ENCODE results near the gene UBXN1. TPM values are rescaled to one million over a fixed set of nuclear protein-coding genes. Genes with fewer than 3 reads are reported as not detected.
A peak's percentile ranks its signal among the peaks of the same experiment; 100 is the strongest.

Gene UBXN1
- total and polyA plus RNA-seq, 10 of the 15 experiments (the other 5 are each of a cell fraction or from before 2014, with no cell fraction given) = 7.0 to 173 (median 106) TPM

DNA sequence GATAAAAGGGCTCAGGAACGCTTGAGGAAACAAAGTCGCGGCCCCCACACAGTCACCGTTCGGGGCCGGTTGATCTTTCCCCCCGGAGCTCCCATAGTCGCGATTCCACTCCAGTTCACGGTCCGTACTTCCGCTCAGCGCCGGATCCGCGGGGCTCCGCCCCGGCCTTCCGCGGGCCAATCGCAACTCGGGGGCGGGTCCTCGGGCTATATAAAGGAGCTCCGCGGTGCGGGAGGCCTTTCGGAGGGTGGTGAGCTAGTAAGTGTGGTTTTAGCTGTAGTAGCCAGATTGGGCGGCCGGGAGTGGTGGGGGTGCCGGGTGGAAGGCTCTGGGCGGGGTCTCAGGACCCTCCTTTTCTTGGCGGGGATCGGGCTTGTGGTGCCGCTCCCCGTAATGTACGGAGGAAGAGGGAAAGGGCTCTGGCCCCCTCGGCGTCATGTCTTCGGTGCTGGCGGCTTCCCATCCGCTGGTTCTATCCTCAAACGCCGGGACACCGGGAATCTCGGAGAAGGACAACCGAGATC, 13.7 kb downstream of the UBXN1 start, which contains the start of the genes C11orf98 and CSKMT (continued):
- TF ChIP-seq, protein P1, sequence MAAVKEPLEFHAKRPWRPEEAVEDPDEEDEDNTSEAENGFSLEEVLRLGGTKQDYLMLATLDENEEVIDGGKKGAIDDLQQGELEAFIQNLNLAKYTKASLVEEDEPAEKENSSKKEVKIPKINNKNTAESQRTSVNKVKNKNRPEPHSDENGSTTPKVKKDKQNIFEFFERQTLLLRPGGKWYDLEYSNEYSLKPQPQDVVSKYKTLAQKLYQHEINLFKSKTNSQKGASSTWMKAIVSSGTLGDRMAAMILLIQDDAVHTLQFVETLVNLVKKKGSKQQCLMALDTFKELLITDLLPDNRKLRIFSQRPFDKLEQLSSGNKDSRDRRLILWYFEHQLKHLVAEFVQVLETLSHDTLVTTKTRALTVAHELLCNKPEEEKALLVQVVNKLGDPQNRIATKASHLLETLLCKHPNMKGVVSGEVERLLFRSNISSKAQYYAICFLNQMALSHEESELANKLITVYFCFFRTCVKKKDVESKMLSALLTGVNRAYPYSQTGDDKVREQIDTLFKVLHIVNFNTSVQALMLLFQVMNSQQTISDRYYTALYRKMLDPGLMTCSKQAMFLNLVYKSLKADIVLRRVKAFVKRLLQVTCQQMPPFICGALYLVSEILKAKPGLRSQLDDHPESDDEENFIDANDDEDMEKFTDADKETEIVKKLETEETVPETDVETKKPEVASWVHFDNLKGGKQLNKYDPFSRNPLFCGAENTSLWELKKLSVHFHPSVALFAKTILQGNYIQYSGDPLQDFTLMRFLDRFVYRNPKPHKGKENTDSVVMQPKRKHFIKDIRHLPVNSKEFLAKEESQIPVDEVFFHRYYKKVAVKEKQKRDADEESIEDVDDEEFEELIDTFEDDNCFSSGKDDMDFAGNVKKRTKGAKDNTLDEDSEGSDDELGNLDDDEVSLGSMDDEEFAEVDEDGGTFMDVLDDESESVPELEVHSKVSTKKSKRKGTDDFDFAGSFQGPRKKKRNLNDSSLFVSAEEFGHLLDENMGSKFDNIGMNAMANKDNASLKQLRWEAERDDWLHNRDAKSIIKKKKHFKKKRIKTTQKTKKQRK (IDR thresholded peaks at IDR 0.05; ENCODE audit: low read depth, low read length) = no peak
- TF ChIP-seq CHD4 (IDR thresholded peaks at IDR 0.05) (no peak), EGR1 (IDR thresholded peaks at IDR 0.05; ENCODE audit: borderline replicate concordance in 1 of 2, low read depth in 2 of 2, low read length in 2 of 2) (peak in 1 of 2 experiments; percentile 36; a peak in 1 of 3 replicates), MTA2 (IDR thresholded peaks at IDR 0.05; ENCODE audit: low read depth) (0 out of 2 replicates have a peak, but pooled peaks have one; percentile 38), LARP7 (IDR thresholded peaks at IDR 0.05) (no peak; the same call in none of the 2 replicates), SREBF2 (IDR thresholded peaks at IDR 0.05; ENCODE audit: low read length) (no peak), ZSCAN29 (IDR thresholded peaks at IDR 0.05) (no peak), SMAD5 (IDR thresholded peaks at IDR 0.05; ENCODE audit: low read depth) (peak; percentile 99), EZH2 (IDR thresholded peaks at IDR 0.05; ENCODE audit: borderline replicate concordance, control insufficient read depth, low read depth, low read length) (no peak), STAT3 (IDR thresholded peaks at IDR 0.05; ENCODE audit: low read depth, low read length) (no peak), ZNF217 (IDR thresholded peaks at IDR 0.05) (no peak), ZNF274 (IDR thresholded peaks at IDR 0.05; ENCODE audit: insufficient read depth, insufficient read length) (no peak), POU2F2 (IDR thresholded peaks at IDR 0.05; ENCODE audit: borderline replicate concordance, low read depth, low read length) (peak; percentile 98), CBX3 (IDR thresholded peaks at IDR 0.05; ENCODE audit: borderline replicate concordance, low read depth) (no peak), EP300 (IDR thresholded peaks at IDR 0.05; ENCODE audit: borderline replicate concordance in 1 of 2, control insufficient read depth in 1 of 2, low read depth in 2 of 2, low read length in 2 of 2) (no peak), CBX5 (IDR thresholded peaks at IDR 0.05; ENCODE audit: low read depth) (peak; percentile 59; the same call in 1 of the 2 replicates), SREBF1 (IDR thresholded peaks at IDR 0.05; ENCODE audit: low read length) (no peak), NBN (IDR thresholded peaks at IDR 0.05) (no peak), BACH1 (IDR thresholded peaks at IDR 0.05; ENCODE audit: borderline replicate concordance) (peak; percentile 98), RBBP5 (conservative IDR thresholded peaks at IDR 0.05) (no peak)
- TF ChIP-seq, protein P2, sequence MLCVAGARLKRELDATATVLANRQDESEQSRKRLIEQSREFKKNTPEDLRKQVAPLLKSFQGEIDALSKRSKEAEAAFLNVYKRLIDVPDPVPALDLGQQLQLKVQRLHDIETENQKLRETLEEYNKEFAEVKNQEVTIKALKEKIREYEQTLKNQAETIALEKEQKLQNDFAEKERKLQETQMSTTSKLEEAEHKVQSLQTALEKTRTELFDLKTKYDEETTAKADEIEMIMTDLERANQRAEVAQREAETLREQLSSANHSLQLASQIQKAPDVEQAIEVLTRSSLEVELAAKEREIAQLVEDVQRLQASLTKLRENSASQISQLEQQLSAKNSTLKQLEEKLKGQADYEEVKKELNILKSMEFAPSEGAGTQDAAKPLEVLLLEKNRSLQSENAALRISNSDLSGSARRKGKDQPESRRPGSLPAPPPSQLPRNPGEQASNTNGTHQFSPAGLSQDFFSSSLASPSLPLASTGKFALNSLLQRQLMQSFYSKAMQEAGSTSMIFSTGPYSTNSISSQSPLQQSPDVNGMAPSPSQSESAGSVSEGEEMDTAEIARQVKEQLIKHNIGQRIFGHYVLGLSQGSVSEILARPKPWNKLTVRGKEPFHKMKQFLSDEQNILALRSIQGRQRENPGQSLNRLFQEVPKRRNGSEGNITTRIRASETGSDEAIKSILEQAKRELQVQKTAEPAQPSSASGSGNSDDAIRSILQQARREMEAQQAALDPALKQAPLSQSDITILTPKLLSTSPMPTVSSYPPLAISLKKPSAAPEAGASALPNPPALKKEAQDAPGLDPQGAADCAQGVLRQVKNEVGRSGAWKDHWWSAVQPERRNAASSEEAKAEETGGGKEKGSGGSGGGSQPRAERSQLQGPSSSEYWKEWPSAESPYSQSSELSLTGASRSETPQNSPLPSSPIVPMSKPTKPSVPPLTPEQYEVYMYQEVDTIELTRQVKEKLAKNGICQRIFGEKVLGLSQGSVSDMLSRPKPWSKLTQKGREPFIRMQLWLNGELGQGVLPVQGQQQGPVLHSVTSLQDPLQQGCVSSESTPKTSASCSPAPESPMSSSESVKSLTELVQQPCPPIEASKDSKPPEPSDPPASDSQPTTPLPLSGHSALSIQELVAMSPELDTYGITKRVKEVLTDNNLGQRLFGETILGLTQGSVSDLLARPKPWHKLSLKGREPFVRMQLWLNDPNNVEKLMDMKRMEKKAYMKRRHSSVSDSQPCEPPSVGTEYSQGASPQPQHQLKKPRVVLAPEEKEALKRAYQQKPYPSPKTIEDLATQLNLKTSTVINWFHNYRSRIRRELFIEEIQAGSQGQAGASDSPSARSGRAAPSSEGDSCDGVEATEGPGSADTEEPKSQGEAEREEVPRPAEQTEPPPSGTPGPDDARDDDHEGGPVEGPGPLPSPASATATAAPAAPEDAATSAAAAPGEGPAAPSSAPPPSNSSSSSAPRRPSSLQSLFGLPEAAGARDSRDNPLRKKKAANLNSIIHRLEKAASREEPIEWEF (IDR thresholded peaks at IDR 0.05; ENCODE audit: insufficient replicate concordance, low read depth, low read length) = no peak
- TF ChIP-seq, protein P3, sequence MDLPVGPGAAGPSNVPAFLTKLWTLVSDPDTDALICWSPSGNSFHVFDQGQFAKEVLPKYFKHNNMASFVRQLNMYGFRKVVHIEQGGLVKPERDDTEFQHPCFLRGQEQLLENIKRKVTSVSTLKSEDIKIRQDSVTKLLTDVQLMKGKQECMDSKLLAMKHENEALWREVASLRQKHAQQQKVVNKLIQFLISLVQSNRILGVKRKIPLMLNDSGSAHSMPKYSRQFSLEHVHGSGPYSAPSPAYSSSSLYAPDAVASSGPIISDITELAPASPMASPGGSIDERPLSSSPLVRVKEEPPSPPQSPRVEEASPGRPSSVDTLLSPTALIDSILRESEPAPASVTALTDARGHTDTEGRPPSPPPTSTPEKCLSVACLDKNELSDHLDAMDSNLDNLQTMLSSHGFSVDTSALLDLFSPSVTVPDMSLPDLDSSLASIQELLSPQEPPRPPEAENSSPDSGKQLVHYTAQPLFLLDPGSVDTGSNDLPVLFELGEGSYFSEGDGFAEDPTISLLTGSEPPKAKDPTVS (IDR thresholded peaks at IDR 0.05; ENCODE audit: low read depth, low read length) = no peak
